WI38 (cell line): ENCODE data around the gene HPD.

ENCODE experiments used
- H3K4me3 ChIP-seq: 2 replicates; pipeline ENCODE4 v1.5.1; 2011; ENCODE audit warnings: low read depth, mild to moderate bottlenecking, control low read depth, low read length
- CTCF ChIP-seq: IDR thresholded peaks from 2 replicates; pipeline ENCODE4 v1.5.1; 2012; ENCODE audit warnings: low read depth, mild to moderate bottlenecking, control low read depth, low read length

The HPD gene

GRCh38 chr12:121819212-121819949, 39.3 kb downstream of the HPD start:
- TF ChIP-seq CTCF = no peak
- no peak overlapping the region for H3K4me3 ChIP-seq

- no peak overlapping the region for H3K4me3 ChIP-seq
- TF ChIP-seq CTCF = no peak
Observed at GRCh38 chr12:121817648-121818043, 41.0 kb downstream of the HPD start.

- TF ChIP-seq CTCF = no peak
- H3K4me3 ChIP-seq = no peak overlapping the region
Observed at GRCh38 chr12:121816925-121817647, 41.6 kb downstream of the HPD start.

GRCh38 chr12:121815263-121815662, 43.4 kb downstream of the HPD start:
- no peak for TF ChIP-seq CTCF
- no peak overlapping the region for H3K4me3 ChIP-seq

GRCh38 chr12:121814429-121815119, 44.1 kb downstream of the HPD start:
- no peak overlapping the region for H3K4me3 ChIP-seq
- TF ChIP-seq CTCF = no peak

GRCh38 chr12:121813951-121814350, 44.7 kb downstream of the HPD start:
- no peak overlapping the region for H3K4me3 ChIP-seq
- no peak for TF ChIP-seq CTCF
